GM18511 (cell line): ENCODE measurements around the gene LAMA3.

Experiments used
- ATAC-seq: cut with Tn5 transposase; IDR thresholded peaks from one replicate; pipeline ENCODE4 v1.9.1; 2021; ENCODE audit warnings: mild to moderate bottlenecking, moderate library complexity; ENCODE audit not compliant: unreplicated experiment

Gene LAMA3

GRCh38 chr18:23932385-23933067 lies 243.3 kb downstream of the LAMA3 start:
- ATAC-seq: no peak

- no peak for ATAC-seq
Measured at GRCh38 chr18:23933407-23933806, 244.2 kb downstream of the LAMA3 start.

GRCh38 chr18:23934252-23934651 lies 245.0 kb downstream of the LAMA3 start:
- ATAC-seq: peak; percentile 66

- no peak for ATAC-seq
Measured at GRCh38 chr18:23934863-23935262, 245.6 kb downstream of the LAMA3 start.

GRCh38 chr18:23935804-23936203 lies 246.6 kb downstream of the LAMA3 start:
- ATAC-seq: no peak

- no peak for ATAC-seq
Measured at GRCh38 chr18:23936381-23936958, 247.2 kb downstream of the LAMA3 start.

- ATAC-seq: no peak
Measured at GRCh38 chr18:23938043-23938756, 248.9 kb downstream of the LAMA3 start.

- no peak for ATAC-seq
Measured at GRCh38 chr18:23938901-23939341, 249.7 kb downstream of the LAMA3 start.

- ATAC-seq: no peak
Measured at GRCh38 chr18:23939366-23939765, 250.1 kb downstream of the LAMA3 start.

GRCh38 chr18:23939896-23940295 lies 250.6 kb downstream of the LAMA3 start:
- no peak for ATAC-seq

GRCh38 chr18:23941791-23942190 lies 252.5 kb downstream of the LAMA3 start:
- no peak for ATAC-seq

GRCh38 chr18:23943104-23943503 lies 253.9 kb downstream of the LAMA3 start:
- peak; percentile 84 for ATAC-seq

GRCh38 chr18:23943903-23944624 lies 254.8 kb downstream of the LAMA3 start:
- no peak for ATAC-seq

- ATAC-seq: peak; percentile 54
Measured at GRCh38 chr18:23945416-23946079, 256.3 kb downstream of the LAMA3 start.

- no peak for ATAC-seq
Measured at GRCh38 chr18:23949863-23950262, 260.6 kb downstream of the LAMA3 start.

- no peak for ATAC-seq
Measured at GRCh38 chr18:23950644-23951043, 261.4 kb downstream of the LAMA3 start.

- no peak for ATAC-seq
Measured at GRCh38 chr18:23951206-23951605, 262.0 kb downstream of the LAMA3 start.

GRCh38 chr18:23953984-23954383 lies 264.7 kb downstream of the LAMA3 start:
- no peak for ATAC-seq

- no peak for ATAC-seq
Measured at GRCh38 chr18:23956483-23956882, 267.2 kb downstream of the LAMA3 start.

- ATAC-seq: no peak
Measured at GRCh38 chr18:23958036-23958435, 268.8 kb downstream of the LAMA3 start.
